AG04450 (cell line): ENCODE data around the gene CACNA2D2. TPM values are rescaled to one million over a fixed set of nuclear protein-coding genes. Genes with fewer than 3 reads are reported as not detected.

Experiments used
- CTCF ChIA-PET: fragments of 300-600, 350-600 bp; formaldehyde crosslinking; extraction: SDS; loops from one replicate; lab custom pipeline; 2022; ENCODE audit warnings: antibody characterized with exemption, inconsistent platforms; lab: Charles Lee
- POLR2A ChIA-PET: fragments of 350-600 bp; formaldehyde crosslinking; extraction: SDS; loops from one replicate; lab custom pipeline; 2021; ENCODE audit warnings: antibody characterized with exemption, inconsistent platforms; lab: Yijun Ruan, JAX
- DNase-seq: peaks from one replicate; pipeline ENCODE4 v3.0.0-alpha.2; 2011; ENCODE audit warnings: low read depth, low spot score
- H3K27ac ChIP-seq: one replicate; pipeline ENCODE4 v1.5.1; 2012; ENCODE audit warnings: low read depth, low read length, control low read depth
- H3K27me3 ChIP-seq: one replicate; pipeline ENCODE4 v1.6.0; 2012; ENCODE audit warnings: low read length; ENCODE audit not compliant: control insufficient read depth, insufficient read depth
- H3K4me3 ChIP-seq: 2 replicates; pipeline ENCODE4 v1.5.1; 2011; ENCODE audit warnings: mild to moderate bottlenecking, low read depth, low read length, control low read depth
- H3K9me3 ChIP-seq: 2 replicates; pipeline ENCODE4 v1.5.1; 2012; ENCODE audit warnings: low read length; ENCODE audit not compliant: control insufficient read depth, insufficient read depth
- polyA plus RNA-seq: library from polyadenylated mRNA; depleted of rRNA; stranded (reverse); fragments of >200 nt; gene quantifications from 2 replicates; pipeline ENCODE4 v1.2.3, GENCODE V29; 2011
- TF ChIP-seq, protein P1 (sequence below): IDR thresholded peaks from 2 replicates; pipeline ENCODE4 v1.5.1; 2011; ENCODE audit warnings: low read depth, low read length, control low read depth, inconsistent platforms

Gene CACNA2D2
- polyA plus RNA-seq, 1 experiment = 0.09 TPM

DNA sequence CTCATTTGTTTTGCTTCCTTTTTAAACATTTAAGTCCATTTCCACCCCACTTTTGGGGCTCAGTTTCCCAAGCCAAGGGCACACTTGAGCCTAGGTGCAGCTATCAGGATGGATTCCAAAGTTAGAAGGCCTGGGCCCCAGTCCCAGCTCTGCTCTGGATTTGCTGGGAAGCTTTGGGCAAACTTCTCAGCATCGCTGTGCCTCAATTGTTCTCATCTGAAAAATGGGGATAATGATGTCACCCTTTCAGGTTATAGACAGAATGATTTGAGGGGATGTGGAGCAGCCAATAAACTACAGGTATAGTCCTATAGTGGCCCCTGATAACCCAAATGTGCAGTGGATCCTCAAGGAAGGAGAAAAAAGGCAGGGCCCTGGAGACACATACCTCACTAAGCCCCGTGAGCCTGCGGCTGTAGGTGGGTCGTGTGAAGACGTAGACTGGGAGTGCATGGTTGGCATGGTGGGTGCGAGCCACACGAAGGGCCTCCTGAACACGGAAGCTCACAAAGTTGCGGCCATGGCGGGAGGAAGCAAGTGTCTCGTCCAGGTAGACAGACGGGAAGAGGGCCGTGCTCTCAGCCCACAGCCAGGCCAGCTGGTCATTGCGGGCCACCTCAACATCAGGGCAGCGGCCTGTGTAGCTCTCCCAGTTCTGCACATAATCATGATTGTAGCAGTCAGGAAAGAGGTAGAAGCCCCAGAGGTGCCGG, 184.1 kb downstream of the CACNA2D2 start:
- no peaks in the 10 kb centered on the region for H3K27me3 ChIP-seq
- no peak overlapping the region for H3K4me3 ChIP-seq
- ChIA-PET POLR2A (no interaction called here), CTCF (no interaction called here)
- H3K9me3 ChIP-seq = no peaks in the 10 kb centered on the region; the same call in 1 of the 2 replicates
- no peak overlapping the region for H3K27ac ChIP-seq
- DNase-seq = no peak
- TF ChIP-seq, protein P1, sequence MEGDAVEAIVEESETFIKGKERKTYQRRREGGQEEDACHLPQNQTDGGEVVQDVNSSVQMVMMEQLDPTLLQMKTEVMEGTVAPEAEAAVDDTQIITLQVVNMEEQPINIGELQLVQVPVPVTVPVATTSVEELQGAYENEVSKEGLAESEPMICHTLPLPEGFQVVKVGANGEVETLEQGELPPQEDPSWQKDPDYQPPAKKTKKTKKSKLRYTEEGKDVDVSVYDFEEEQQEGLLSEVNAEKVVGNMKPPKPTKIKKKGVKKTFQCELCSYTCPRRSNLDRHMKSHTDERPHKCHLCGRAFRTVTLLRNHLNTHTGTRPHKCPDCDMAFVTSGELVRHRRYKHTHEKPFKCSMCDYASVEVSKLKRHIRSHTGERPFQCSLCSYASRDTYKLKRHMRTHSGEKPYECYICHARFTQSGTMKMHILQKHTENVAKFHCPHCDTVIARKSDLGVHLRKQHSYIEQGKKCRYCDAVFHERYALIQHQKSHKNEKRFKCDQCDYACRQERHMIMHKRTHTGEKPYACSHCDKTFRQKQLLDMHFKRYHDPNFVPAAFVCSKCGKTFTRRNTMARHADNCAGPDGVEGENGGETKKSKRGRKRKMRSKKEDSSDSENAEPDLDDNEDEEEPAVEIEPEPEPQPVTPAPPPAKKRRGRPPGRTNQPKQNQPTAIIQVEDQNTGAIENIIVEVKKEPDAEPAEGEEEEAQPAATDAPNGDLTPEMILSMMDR = no peak

DNA sequence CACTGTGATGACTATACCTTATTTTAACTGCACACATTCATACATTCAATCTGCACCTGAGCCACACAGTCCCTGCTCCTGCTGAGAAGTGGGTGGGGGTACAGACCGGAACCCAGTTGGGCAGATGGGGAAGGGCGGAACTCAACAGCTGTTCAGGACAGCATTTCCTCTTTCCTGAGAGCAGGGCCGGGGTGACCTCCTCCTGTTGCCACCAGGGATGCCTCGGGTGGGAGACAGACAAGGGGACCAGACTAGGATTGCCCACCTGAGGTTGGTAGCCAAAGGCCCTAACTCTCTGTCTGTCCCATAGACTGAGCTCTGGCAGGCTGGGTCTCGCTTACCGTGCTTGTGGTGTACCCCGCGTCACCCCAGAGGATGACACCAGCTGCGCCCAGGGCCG, 184.8 kb downstream of the CACNA2D2 start:
- CTCF ChIA-PET = no interaction called here

DNA sequence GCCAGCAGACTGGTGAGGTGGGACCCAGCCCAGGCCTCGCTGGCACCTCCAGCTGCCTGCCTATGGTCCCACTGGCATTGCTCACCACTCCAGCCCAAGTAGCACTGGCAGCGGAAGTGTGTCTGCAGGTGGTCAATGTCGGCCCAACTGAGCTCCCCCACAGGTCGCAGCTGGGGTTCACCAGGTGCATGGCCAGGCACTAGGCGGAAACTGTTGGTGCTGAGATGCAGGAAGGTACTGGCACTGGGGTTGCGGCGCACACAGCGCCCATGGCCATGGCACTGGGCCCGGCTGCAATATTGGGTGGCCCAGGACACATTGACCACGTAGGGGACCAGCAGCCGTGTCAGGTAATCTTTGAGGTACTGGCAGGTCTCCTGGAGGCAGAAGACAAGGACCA, 185.3 kb downstream of the CACNA2D2 start:
- Histone ChIP-seq H3K9me3 (no peaks in the 10 kb centered on the region; the same call in 1 of the 2 replicates), H3K27me3 (no peaks in the 10 kb centered on the region), H3K4me3 (no peak overlapping the region), H3K27ac (no peak overlapping the region)
- ChIA-PET CTCF (no interaction called here), POLR2A (no interaction called here)
- no peak for DNase-seq
- TF ChIP-seq, protein P1 = no peak

More for the DNA sequence above, 184.8 kb downstream of the CACNA2D2 start:
- DNase-seq = no peak
- TF ChIP-seq, protein P1 = no peak
- H3K9me3 ChIP-seq = no peaks in the 10 kb centered on the region; the same call in 1 of the 2 replicates
- H3K27ac ChIP-seq = no peak overlapping the region
- POLR2A ChIA-PET = no interaction called here
- H3K4me3 ChIP-seq = no peak overlapping the region
- no peaks in the 10 kb centered on the region for H3K27me3 ChIP-seq

DNA sequence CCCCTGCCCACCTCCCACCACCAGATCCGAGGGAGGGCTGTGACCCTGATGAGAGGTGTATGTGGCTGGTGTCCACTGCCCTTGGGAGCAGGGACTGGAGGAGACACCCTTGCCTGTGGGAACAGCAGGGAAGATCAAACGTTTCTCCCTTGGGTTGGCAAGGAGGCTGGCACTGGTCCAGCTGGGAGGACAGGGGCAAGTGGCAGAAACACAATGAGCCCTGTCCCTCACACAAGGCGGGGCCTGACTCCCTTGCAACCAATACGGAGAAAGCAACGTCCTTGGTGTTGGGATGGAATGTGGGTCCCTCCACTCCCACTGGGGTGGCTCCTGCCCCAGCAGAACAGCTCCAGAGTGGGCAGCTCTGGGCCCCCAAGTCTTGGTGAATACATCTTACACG, 186.1 kb downstream of the CACNA2D2 start:
- H3K27ac ChIP-seq = no peak overlapping the region
- POLR2A ChIA-PET = no interaction called here
- CTCF ChIA-PET = no interaction called here
- no peaks in the 10 kb centered on the region; the same call in 1 of the 2 replicates for H3K9me3 ChIP-seq
- no peaks in the 10 kb centered on the region for H3K27me3 ChIP-seq
- H3K4me3 ChIP-seq = no peak overlapping the region
- no peak for DNase-seq
- TF ChIP-seq, protein P1 = no peak

DNA sequence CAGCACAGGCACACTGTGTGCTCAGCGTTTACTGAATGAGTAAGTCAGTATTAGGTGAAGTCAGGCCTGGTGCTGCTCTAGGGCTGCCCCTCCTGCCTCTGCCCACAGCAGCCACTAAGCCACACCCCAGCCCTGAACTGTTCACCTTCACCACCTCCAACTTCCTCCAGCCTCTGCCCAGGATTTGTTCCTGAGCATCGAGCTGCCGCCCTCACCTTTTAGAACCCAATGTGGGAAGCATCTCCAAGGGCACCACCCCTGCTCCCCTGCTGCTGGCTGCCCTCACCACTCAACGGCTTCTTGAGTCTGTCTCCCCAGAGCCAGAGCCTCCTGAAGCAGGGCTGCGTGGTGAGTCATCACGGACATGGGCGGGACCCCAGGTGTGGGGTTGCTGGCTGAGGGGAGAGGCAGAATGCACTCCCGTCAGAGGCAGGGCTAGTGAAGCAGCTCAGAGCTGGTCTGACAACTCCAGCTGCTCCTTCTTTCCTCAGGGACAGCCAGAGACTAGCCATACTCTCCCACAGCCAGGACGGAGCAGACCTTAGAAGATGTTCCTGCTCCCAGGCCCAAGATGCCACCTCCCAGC, 186.7 kb downstream of the CACNA2D2 start:
- Histone ChIP-seq H3K9me3 (no peaks in the 10 kb centered on the region; the same call in 1 of the 2 replicates), H3K27me3 (no peaks in the 10 kb centered on the region), H3K4me3 (no peak overlapping the region), H3K27ac (no peak overlapping the region)
- TF ChIP-seq, protein P1 = no peak
- POLR2A ChIA-PET = no interaction called here
- DNase-seq = no peak
- CTCF ChIA-PET = no interaction called here
